HEK293 (cell line): Measurements from ENCODE around the gene CLSTN1.

Experiments used
- ELK4 ChIP-seq: IDR thresholded peaks from 2 replicates; pipeline ENCODE4 v1.6.1; 2011; ENCODE audit warnings: mild to moderate bottlenecking, low read depth, low read length, borderline replicate concordance
- GLIS1 ChIP-seq: fragments of 450-650 bp; formaldehyde crosslinking; IDR thresholded peaks from 2 replicates; pipeline ENCODE4 v1.5.1; 2016; ENCODE audit warnings: missing biosample characterization, missing genetic modification characterization
- IKZF3 ChIP-seq: fragments of 450-650 bp; IDR thresholded peaks from 2 replicates; pipeline ENCODE4 v1.5.0; 2018; ENCODE audit warnings: missing biosample characterization, mild to moderate bottlenecking, missing genetic modification characterization, moderate library complexity
- PRDM1 ChIP-seq: fragments of 450-650 bp; formaldehyde crosslinking; IDR thresholded peaks from 2 replicates; pipeline ENCODE4; 2016; ENCODE audit warnings: missing biosample characterization, missing genetic modification characterization
- SALL2 ChIP-seq: fragments of 450-650 bp; formaldehyde crosslinking; IDR thresholded peaks from 2 replicates; pipeline ENCODE4 v1.5.0; 2017; ENCODE audit warnings: missing biosample characterization, mild to moderate bottlenecking, missing genetic modification characterization, borderline replicate concordance
- SETDB1 ChIP-seq: IDR thresholded peaks from one replicate; pipeline ENCODE4 v1.6.1; 2017; ENCODE audit warnings: mild to moderate bottlenecking, low read length, moderate library complexity, mixed read lengths; ENCODE audit not compliant: insufficient read length
- SP3 ChIP-seq: fragments of 450-650 bp; formaldehyde crosslinking; IDR thresholded peaks from 2 replicates; pipeline ENCODE4 v1.5.1; 2016; ENCODE audit warnings: missing biosample characterization, missing genetic modification characterization
- TCF7L2 ChIP-seq: IDR thresholded peaks from 2 replicates; pipeline ENCODE4 v1.6.1; 2011; ENCODE audit warnings: low read depth, mild to moderate bottlenecking, inconsistent platforms, low read length, moderate library complexity, borderline replicate concordance
- ZBTB1 ChIP-seq: fragments of 450-650 bp; formaldehyde crosslinking; IDR thresholded peaks from 2 replicates; pipeline ENCODE4 v1.5.1; 2016; ENCODE audit warnings: missing biosample characterization, missing genetic modification characterization
- ZBTB17 ChIP-seq: fragments of 450-650 bp; formaldehyde crosslinking; IDR thresholded peaks from 2 replicates; pipeline ENCODE4 v1.5.1; 2016; ENCODE audit warnings: missing biosample characterization, missing genetic modification characterization
- ZEB2 ChIP-seq: fragments of 450-650 bp; formaldehyde crosslinking; IDR thresholded peaks from 2 replicates; pipeline ENCODE4 v1.5.1; 2016; ENCODE audit warnings: missing biosample characterization, missing genetic modification characterization
- ZNF121 ChIP-seq: fragments of 450-650 bp; formaldehyde crosslinking; IDR thresholded peaks from 2 replicates; pipeline ENCODE4 v1.5.1; 2016; ENCODE audit warnings: missing biosample characterization, missing genetic modification characterization
- ZNF132 ChIP-seq: fragments of 450-650 bp; formaldehyde crosslinking; IDR thresholded peaks from 2 replicates; pipeline ENCODE4 v1.5.1; 2017; ENCODE audit warnings: missing biosample characterization, missing genetic modification characterization, borderline replicate concordance
- ZNF335 ChIP-seq: fragments of 450-650 bp; formaldehyde crosslinking; conservative IDR thresholded peaks from 2 replicates; pipeline ENCODE4 v1.5.1; 2016; ENCODE audit warnings: missing biosample characterization, missing genetic modification characterization
- ZNF600 ChIP-seq: fragments of 450-650 bp; formaldehyde crosslinking; IDR thresholded peaks from 2 replicates; pipeline ENCODE4 v1.5.1; 2016; ENCODE audit warnings: missing biosample characterization, missing genetic modification characterization
- ZNF658 ChIP-seq: fragments of 450-650 bp; formaldehyde crosslinking; IDR thresholded peaks from 2 replicates; pipeline ENCODE4; 2016; ENCODE audit warnings: missing biosample characterization, missing genetic modification characterization
- ZNF768 ChIP-seq: fragments of 450-650 bp; formaldehyde crosslinking; IDR thresholded peaks from 2 replicates; pipeline ENCODE4 v1.5.1; 2018; ENCODE audit warnings: missing biosample characterization, mild to moderate bottlenecking, missing genetic modification characterization
- ZNF792 ChIP-seq: fragments of 450-650 bp; formaldehyde crosslinking; IDR thresholded peaks from 2 replicates; pipeline ENCODE4 v1.5.1; 2016; ENCODE audit warnings: missing biosample characterization, missing genetic modification characterization
- ZSCAN23 ChIP-seq: fragments of 450-650 bp; formaldehyde crosslinking; IDR thresholded peaks from 2 replicates; pipeline ENCODE4 v1.5.1; 2016; ENCODE audit warnings: missing biosample characterization, missing genetic modification characterization
- ZSCAN30 ChIP-seq: fragments of 450-650 bp; IDR thresholded peaks from 2 replicates; pipeline ENCODE4 v1.5.1; 2018; ENCODE audit warnings: missing biosample characterization, mild to moderate bottlenecking, missing genetic modification characterization, moderate library complexity
- TF ChIP-seq, protein P1 (sequence below): fragments of 450-650 bp; formaldehyde crosslinking; IDR thresholded peaks from 2 replicates; pipeline ENCODE4 v1.5.1; 2016; ENCODE audit warnings: missing biosample characterization, missing genetic modification characterization
- TF ChIP-seq, protein P2 (sequence below): fragments of 450-650 bp; formaldehyde crosslinking; IDR thresholded peaks from 2 replicates; pipeline ENCODE4 v1.5.1; 2016; ENCODE audit warnings: missing biosample characterization, missing genetic modification characterization

The CLSTN1 gene

DNA sequence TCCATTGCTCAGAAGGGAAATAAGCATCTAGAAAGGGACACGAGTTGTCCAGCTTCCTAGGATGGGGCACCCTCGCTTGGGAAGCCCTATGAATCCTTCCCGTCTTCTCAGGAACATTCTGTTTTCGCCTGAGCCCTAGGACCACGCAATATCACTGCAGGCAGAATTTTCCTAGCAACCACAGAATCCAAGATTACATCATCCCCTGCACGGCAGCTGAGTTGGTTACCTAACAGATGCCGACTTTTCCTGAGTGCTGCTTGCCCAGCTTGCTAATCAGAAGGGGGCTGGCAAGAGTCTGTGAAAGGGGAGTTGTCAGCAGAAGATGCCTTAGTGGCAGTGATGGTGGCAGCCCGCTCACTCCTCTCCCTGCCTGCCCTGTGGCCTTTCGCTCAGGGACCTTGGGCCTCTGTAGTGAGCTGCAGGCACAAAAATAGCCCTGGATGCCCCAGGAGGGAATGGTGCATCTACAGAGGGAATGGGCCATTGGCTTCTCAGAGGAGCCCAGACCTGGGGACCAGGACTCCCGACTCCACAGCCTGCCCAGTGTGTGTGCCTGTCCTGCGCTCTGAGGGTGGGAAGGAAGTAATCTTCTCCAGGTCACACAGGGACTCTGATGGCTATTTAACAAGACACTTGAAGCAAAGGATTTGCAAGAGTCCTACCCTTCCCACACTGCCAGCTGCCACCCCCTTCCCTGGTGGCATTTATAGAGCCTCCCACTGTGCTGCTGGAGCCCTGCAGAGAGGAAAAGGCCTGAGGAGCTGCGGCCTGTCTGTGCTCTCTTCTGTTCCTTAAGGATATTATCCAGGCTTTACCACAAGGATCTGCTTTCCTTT is 28.9 kb upstream of the CLSTN1 start (continued):
- TF ChIP-seq, protein P1, sequence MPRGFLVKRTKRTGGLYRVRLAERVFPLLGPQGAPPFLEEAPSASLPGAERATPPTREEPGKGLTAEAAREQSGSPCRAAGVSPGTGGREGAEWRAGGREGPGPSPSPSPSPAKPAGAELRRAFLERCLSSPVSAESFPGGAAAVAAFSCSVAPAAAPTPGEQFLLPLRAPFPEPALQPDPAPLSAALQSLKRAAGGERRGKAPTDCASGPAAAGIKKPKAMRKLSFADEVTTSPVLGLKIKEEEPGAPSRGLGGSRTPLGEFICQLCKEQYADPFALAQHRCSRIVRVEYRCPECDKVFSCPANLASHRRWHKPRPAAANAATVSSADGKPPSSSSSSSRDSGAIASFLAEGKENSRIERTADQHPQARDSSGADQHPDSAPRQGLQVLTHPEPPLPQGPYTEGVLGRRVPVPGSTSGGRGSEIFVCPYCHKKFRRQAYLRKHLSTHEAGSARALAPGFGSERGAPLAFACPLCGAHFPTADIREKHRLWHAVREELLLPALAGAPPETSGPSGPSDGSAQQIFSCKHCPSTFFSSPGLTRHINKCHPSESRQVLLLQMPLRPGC: no peak
- TF ChIP-seq ZBTB17 (tag by site-specific recombination): peak; percentile 60
- TF ChIP-seq ZEB2 (tag by site-specific recombination): 0 out of 2 replicates have a peak, but pooled peaks have one; percentile 33
- no peak for TF ChIP-seq ZNF792
- TF ChIP-seq TCF7L2: no peak
- TF ChIP-seq SETDB1: no peak
- no peak for TF ChIP-seq ZNF768 (tag by site-specific recombination)
- peak; percentile 74; the same call in 1 of the 2 replicates for TF ChIP-seq ZNF600 (tag by site-specific recombination)
- no peak for TF ChIP-seq ELK4
- no peak for TF ChIP-seq ZNF658 (tag by site-specific recombination)
- TF ChIP-seq IKZF3 (tag by site-specific recombination): 0 out of 2 replicates have a peak, but pooled peaks have one; percentile 33
- peak; percentile 35 for TF ChIP-seq PRDM1
- TF ChIP-seq ZNF335: peak; percentile 70
- TF ChIP-seq, protein P2, sequence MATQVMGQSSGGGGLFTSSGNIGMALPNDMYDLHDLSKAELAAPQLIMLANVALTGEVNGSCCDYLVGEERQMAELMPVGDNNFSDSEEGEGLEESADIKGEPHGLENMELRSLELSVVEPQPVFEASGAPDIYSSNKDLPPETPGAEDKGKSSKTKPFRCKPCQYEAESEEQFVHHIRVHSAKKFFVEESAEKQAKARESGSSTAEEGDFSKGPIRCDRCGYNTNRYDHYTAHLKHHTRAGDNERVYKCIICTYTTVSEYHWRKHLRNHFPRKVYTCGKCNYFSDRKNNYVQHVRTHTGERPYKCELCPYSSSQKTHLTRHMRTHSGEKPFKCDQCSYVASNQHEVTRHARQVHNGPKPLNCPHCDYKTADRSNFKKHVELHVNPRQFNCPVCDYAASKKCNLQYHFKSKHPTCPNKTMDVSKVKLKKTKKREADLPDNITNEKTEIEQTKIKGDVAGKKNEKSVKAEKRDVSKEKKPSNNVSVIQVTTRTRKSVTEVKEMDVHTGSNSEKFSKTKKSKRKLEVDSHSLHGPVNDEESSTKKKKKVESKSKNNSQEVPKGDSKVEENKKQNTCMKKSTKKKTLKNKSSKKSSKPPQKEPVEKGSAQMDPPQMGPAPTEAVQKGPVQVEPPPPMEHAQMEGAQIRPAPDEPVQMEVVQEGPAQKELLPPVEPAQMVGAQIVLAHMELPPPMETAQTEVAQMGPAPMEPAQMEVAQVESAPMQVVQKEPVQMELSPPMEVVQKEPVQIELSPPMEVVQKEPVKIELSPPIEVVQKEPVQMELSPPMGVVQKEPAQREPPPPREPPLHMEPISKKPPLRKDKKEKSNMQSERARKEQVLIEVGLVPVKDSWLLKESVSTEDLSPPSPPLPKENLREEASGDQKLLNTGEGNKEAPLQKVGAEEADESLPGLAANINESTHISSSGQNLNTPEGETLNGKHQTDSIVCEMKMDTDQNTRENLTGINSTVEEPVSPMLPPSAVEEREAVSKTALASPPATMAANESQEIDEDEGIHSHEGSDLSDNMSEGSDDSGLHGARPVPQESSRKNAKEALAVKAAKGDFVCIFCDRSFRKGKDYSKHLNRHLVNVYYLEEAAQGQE (tag by site-specific recombination): no peak
- peak; percentile 95 for TF ChIP-seq GLIS1
- no peak for TF ChIP-seq SALL2 (tag by site-specific recombination)
- TF ChIP-seq ZNF132 (tag by site-specific recombination): no peak
- TF ChIP-seq ZBTB1 (tag by site-specific recombination): no peak
- no peak for TF ChIP-seq SP3 (tag by site-specific recombination)
- TF ChIP-seq ZSCAN30 (tag by site-specific recombination): peak; percentile 51; the same call in 1 of the 2 replicates
- no peak for TF ChIP-seq ZSCAN23 (tag by site-specific recombination)
- TF ChIP-seq ZNF121: no peak
